Smooth muscle cell (in vitro differentiated cells): ENCODE data around the gene C8A. TPM values are rescaled to one million over a fixed set of nuclear protein-coding genes. Genes with fewer than 3 reads are reported as not detected.

ENCODE experiments used
- DNase-seq: peaks from one replicate; lab custom pipeline; 2025; ENCODE audit not compliant: unreplicated experiment; lab: John Stamatoyannopoulos, UW
- H2AFZ ChIP-seq: fragments of 200-600 bp; sonication (generic); 2 replicates; pipeline ENCODE4 v1.6.0; 2016; ENCODE audit warnings: antibody characterized with exemption, low read depth, mild to moderate bottlenecking
- H3F3A ChIP-seq: fragments of 200-600 bp; sonication (generic); 2 replicates; pipeline ENCODE4 v1.6.0; 2017; ENCODE audit warnings: antibody characterized with exemption, low read depth
- H3K27ac ChIP-seq: fragments of 200-600 bp; sonication (generic); 2 replicates; pipeline ENCODE4 v1.5.1; 2016; ENCODE audit warnings: low read depth, mild to moderate bottlenecking
- H3K27me3 ChIP-seq: fragments of 200-600 bp; sonication (generic); 2 replicates; pipeline ENCODE4 v1.6.1; 2016; ENCODE audit warnings: low read depth, mild to moderate bottlenecking
- H3K36me3 ChIP-seq: fragments of 200-600 bp; sonication (generic); 2 replicates; pipeline ENCODE4 v1.5.1; 2016; ENCODE audit warnings: low read depth
- H3K4me1 ChIP-seq: fragments of 200-600 bp; sonication (generic); 2 replicates; pipeline ENCODE4 v1.5.1; 2016; ENCODE audit warnings: low read depth
- H3K4me2 ChIP-seq: fragments of 200-600 bp; sonication (generic); 2 replicates; pipeline ENCODE4 v1.6.0; 2016; ENCODE audit warnings: mild to moderate bottlenecking
- H3K4me3 ChIP-seq: fragments of 200-600 bp; sonication (generic); 2 replicates; pipeline ENCODE4 v1.5.1; 2016; ENCODE audit warnings: mild to moderate bottlenecking
- H3K79me2 ChIP-seq: fragments of 200-600 bp; sonication (generic); 2 replicates; pipeline ENCODE4 v1.6.0; 2016; ENCODE audit warnings: low read depth, mild to moderate bottlenecking
- H3K9ac ChIP-seq: fragments of 200-600 bp; sonication (generic); 2 replicates; pipeline ENCODE4 v1.6.0; 2016; ENCODE audit warnings: low read depth
- H3K9me3 ChIP-seq: fragments of 200-600 bp; sonication (generic); replicated peaks from 2 replicates; pipeline ENCODE4 v1.5.1; 2016; ENCODE audit warnings: low read depth
- H4K20me1 ChIP-seq: fragments of 200-600 bp; sonication (generic); 2 replicates; pipeline ENCODE4 v1.6.0; 2016; ENCODE audit warnings: low read depth
- WGBS: methylation state at CpG from one replicate; pipeline ENCODE4 v1.1.7; 2016; ENCODE audit warnings: low lambda C conversion rate; 5-methylcytosine and 5-hydroxymethylcytosine counted together
- polyA plus RNA-seq: library from polyadenylated mRNA; unstranded; fragments of >200 nt; fragmentation: Nextera tagmentation; extraction: Ambion mirVana; gene quantifications from 2 replicates; pipeline ENCODE4 v1.2.1, GENCODE V29; 2016
- total RNA-seq: library from RNA; depleted of rRNA; stranded (reverse); fragments of >200 nt; gene quantifications from 2 replicates; pipeline ENCODE4 v1.2.3, GENCODE V29; 2014
- TF ChIP-seq, protein P1 (sequence below): fragments of 200-600 bp; sonication (generic); IDR thresholded peaks from 2 replicates; pipeline ENCODE4 v1.5.1; 2017; ENCODE audit warnings: borderline replicate concordance, mild to moderate bottlenecking, antibody characterized with exemption; ENCODE audit not compliant: insufficient read depth, poor library complexity, severe bottlenecking

Gene C8A
- total and polyA plus RNA-seq, 2 experiments from 2014 or later: not detected

DNA sequence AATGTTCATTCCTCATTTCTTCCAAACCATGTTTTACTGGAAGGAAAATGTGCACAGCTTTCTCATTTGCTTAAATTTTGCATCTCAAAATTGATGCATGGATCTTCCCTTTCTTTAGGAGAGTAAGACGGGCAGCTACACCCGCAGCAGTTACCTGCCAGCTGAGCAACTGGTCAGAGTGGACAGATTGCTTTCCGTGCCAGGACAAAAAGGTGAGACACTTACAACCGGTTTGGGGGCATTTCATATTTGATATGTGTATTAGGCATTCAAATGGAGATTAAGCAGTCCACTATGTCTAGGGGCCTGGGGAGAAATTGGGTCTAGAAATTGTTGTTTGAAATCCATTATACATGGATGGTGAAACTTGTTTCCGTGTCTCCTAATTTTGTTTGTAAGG lies 12.9 kb downstream of the C8A start:
- Histone ChIP-seq H2AFZ (peak overlapping the region; percentile 26), H3K4me2 (peak overlapping the region; percentile 22), H3K9ac (no peak overlapping the region), H3K4me3 (no peak overlapping the region), H3K36me3 (no peaks in the 10 kb centered on the region), H3K27ac (peak overlapping the region; percentile 82), H3K9me3 (no peaks in the 10 kb centered on the region), H3K27me3 (no peaks in the 10 kb centered on the region), H4K20me1 (no peaks in the 10 kb centered on the region), H3K79me2 (no peaks in the 10 kb centered on the region), H3K4me1 (peaks cover 14% of the 10 kb centered on the region), H3F3A (no peaks in the 10 kb centered on the region)
- TF ChIP-seq, protein P1, sequence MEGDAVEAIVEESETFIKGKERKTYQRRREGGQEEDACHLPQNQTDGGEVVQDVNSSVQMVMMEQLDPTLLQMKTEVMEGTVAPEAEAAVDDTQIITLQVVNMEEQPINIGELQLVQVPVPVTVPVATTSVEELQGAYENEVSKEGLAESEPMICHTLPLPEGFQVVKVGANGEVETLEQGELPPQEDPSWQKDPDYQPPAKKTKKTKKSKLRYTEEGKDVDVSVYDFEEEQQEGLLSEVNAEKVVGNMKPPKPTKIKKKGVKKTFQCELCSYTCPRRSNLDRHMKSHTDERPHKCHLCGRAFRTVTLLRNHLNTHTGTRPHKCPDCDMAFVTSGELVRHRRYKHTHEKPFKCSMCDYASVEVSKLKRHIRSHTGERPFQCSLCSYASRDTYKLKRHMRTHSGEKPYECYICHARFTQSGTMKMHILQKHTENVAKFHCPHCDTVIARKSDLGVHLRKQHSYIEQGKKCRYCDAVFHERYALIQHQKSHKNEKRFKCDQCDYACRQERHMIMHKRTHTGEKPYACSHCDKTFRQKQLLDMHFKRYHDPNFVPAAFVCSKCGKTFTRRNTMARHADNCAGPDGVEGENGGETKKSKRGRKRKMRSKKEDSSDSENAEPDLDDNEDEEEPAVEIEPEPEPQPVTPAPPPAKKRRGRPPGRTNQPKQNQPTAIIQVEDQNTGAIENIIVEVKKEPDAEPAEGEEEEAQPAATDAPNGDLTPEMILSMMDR: no peak
- 85% methylated on average over 5 of the region's 5 CpGs for WGBS
- DNase-seq: no peak

DNA sequence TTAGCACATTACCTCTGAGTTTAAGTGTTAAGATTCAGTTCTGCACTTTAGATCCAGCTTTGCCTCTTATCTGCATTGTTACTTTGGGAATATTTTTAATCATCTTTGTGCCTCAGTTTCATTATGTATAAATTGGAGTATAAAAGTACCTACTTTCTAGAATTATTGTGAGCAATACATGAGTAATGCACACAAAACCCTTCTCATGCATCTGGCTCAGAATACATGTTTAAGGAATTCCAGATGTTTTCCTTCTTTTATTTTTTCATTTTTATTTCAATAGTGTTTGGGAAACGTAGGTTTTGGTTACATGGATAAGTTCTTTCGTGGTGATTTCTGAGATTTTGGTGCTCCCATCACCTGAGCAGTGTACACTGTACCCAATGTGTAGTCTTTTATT lies 14.2 kb downstream of the C8A start:
- Histone ChIP-seq H3K4me3 (no peak overlapping the region), H3K4me2 (no peak overlapping the region), H3K27me3 (no peaks in the 10 kb centered on the region), H3K9me3 (no peaks in the 10 kb centered on the region), H2AFZ (no peak overlapping the region), H3K27ac (peak overlapping the region; percentile 11), H3K36me3 (no peaks in the 10 kb centered on the region), H3K79me2 (no peaks in the 10 kb centered on the region), H4K20me1 (no peaks in the 10 kb centered on the region), H3K9ac (no peak overlapping the region), H3K4me1 (peaks cover 17% of the 10 kb centered on the region), H3F3A (no peaks in the 10 kb centered on the region)
- TF ChIP-seq, protein P1: no peak
- no peak for DNase-seq
- 78% methylated on average over 2 of the region's 2 CpGs for WGBS

DNA sequence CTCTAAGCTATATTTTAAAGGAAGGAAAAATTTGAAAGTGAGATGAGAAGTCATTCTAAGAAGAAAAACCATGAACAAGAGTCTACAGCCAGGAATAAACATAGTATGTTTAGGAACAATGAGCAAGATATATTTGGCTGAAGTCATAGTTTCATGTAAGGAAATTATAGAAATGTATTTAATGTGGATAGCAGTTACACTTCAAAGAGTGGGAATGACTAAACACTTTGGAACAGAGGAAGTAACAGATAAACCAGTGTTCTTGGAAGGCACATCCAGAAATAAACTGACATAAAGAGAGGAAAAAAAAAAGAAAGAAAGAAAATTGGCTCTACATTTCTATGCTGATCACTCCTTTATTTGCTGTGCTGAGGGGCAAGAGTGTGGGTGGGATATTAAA lies 18.0 kb downstream of the C8A start:
- no peaks in the 10 kb centered on the region for H3F3A ChIP-seq
- H2AFZ ChIP-seq: peak overlapping the region; percentile 33
- H3K4me1 ChIP-seq: peaks cover 10% of the 10 kb centered on the region
- H3K79me2 ChIP-seq: no peaks in the 10 kb centered on the region
- no peaks in the 10 kb centered on the region for H3K27me3 ChIP-seq
- peak overlapping the region; percentile 9 for H3K9ac ChIP-seq
- H3K4me2 ChIP-seq: peak overlapping the region; percentile 12
- H3K36me3 ChIP-seq: no peaks in the 10 kb centered on the region
- H3K9me3 ChIP-seq: no peaks in the 10 kb centered on the region
- no peak overlapping the region for H3K4me3 ChIP-seq
- no peak for DNase-seq
- TF ChIP-seq, protein P1: no peak
- H3K27ac ChIP-seq: peak overlapping the region; percentile 56
- no peaks in the 10 kb centered on the region for H4K20me1 ChIP-seq

DNA sequence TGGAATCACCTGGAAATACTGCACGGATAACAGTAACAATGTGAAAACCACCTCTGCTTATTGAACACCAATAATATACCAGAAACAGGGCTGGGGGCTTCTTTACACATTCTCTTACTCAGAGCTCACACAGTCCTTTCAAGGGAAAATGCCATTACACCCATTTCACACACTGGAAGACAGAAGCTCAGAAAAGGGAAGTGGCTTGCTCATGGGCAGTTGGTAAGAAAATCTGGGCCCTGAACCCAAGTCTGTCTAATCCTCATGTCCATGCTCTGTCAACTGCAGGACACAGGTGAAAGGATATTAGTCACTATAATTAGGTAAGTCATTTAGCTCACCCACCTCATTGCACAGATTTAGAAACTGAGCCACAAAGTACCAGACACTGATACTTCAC lies 18.6 kb downstream of the C8A start:
- no peak for DNase-seq
- Histone ChIP-seq H3F3A (no peaks in the 10 kb centered on the region), H3K27ac (peak overlapping the region; percentile 56), H3K4me2 (peak overlapping the region; percentile 12), H3K9ac (peak overlapping the region; percentile 9), H3K36me3 (no peaks in the 10 kb centered on the region), H3K4me1 (peaks cover 10% of the 10 kb centered on the region), H2AFZ (no peak overlapping the region), H4K20me1 (no peaks in the 10 kb centered on the region), H3K79me2 (no peaks in the 10 kb centered on the region), H3K27me3 (no peaks in the 10 kb centered on the region), H3K4me3 (no peak overlapping the region), H3K9me3 (no peaks in the 10 kb centered on the region)
- TF ChIP-seq, protein P1: no peak
- WGBS: 97% methylated on average over 1 of the region's 1 CpG
